H1 (cell line): Measurements from ENCODE around the gene ADCY3. TPM values are rescaled to one million over a fixed set of nuclear protein-coding genes. Genes with fewer than 3 reads are reported as not detected.

Experiments used
- ASH2L ChIP-seq: fragments of 200-600, 300-600 bp; sonication (generic); IDR thresholded peaks from one replicate; pipeline ENCODE4 v1.7.1; 2017; ENCODE audit warnings: low read length
- BCL11A ChIP-seq, 2 experiments: IDR thresholded peaks; one replicate each; pipeline ENCODE4 v1.6.1; 2011; ENCODE audit warnings: low read depth in 2 of 2, low read length in 2 of 2, mild to moderate bottlenecking in 2 of 2
- CBX5 ChIP-seq: fragments of 300-800, 300-1000 bp; sonication (generic); IDR thresholded peaks from 2 replicates; pipeline ENCODE4 v1.7.1; 2016; ENCODE audit warnings: antibody characterized with exemption, low read length, low read depth
- CREB1 ChIP-seq: IDR thresholded peaks from 2 replicates; pipeline ENCODE4 v1.6.1; 2012; ENCODE audit warnings: inconsistent platforms
- CTBP2 ChIP-seq: IDR thresholded peaks from 2 replicates; pipeline ENCODE4 v1.7.0; 2011; ENCODE audit warnings: borderline replicate concordance, mild to moderate bottlenecking, moderate library complexity, mixed read lengths, low read length; ENCODE audit not compliant: insufficient read depth, insufficient read length
- JUND ChIP-seq: IDR thresholded peaks from 2 replicates; pipeline ENCODE4 v1.6.1; 2011; ENCODE audit warnings: mild to moderate bottlenecking, improper control_type of control experiment, low read length
- KDM1A ChIP-seq: fragments of 200-600, 300-600 bp; sonication (generic); IDR thresholded peaks from 2 replicates; pipeline ENCODE4 v1.7.1; 2016; ENCODE audit warnings: mild to moderate bottlenecking, low read length, borderline replicate concordance
- KDM4A ChIP-seq: IDR thresholded peaks from one replicate; pipeline ENCODE4 v1.7.1; 2012; ENCODE audit warnings: low read depth, mild to moderate bottlenecking, moderate library complexity, low read length, inconsistent platforms; ENCODE audit not compliant: severe bottlenecking
- NANOG ChIP-seq: IDR thresholded peaks from 2 replicates; pipeline ENCODE4 v1.6.1; 2011; ENCODE audit warnings: low read length, low read depth, mild to moderate bottlenecking, inconsistent platforms; ENCODE audit not compliant: insufficient read depth, poor library complexity, severe bottlenecking
- POLR2A ChIP-seq, 2 experiments: IDR thresholded peaks; 1 replicate in 1 of 2; 2 replicates in 1 of 2; pipeline ENCODE4 v1.6.1; 2011; ENCODE audit warnings: low read depth in 2 of 2, low read length in 2 of 2, mild to moderate bottlenecking in 2 of 2; ENCODE audit errors: control extremely low read depth in 1 of 2
- RFX5 ChIP-seq: IDR thresholded peaks from 2 replicates; pipeline ENCODE4 v1.6.1; 2011; ENCODE audit warnings: low read depth, low read length, improper control_type of control experiment, borderline replicate concordance
- SAP30 ChIP-seq: fragments of 300-600 bp; sonication (generic); IDR thresholded peaks from 2 replicates; pipeline ENCODE4 v1.7.1; 2012; ENCODE audit warnings: low read length, moderate library complexity, mild to moderate bottlenecking, inconsistent platforms; ENCODE audit not compliant: insufficient read depth, insufficient replicate concordance
- SIN3A ChIP-seq, 2 experiments: IDR thresholded peaks in 1 of 2; conservative IDR thresholded peaks in 1 of 2; 2 replicates each; pipeline ENCODE4 v1.6.1; 2011 to 2012; ENCODE audit warnings: low read length in 2 of 2, improper control_type of control experiment in 1 of 2, low read depth in 1 of 2, mild to moderate bottlenecking in 1 of 2
- SIRT6 ChIP-seq: IDR thresholded peaks from one replicate; pipeline ENCODE4 v1.7.1; 2012; ENCODE audit warnings: low read length, inconsistent platforms
- SRF ChIP-seq: IDR thresholded peaks from 2 replicates; pipeline ENCODE4 v1.6.1; 2011; ENCODE audit warnings: mild to moderate bottlenecking, low read depth, low read length, moderate library complexity
- TAF1 ChIP-seq: IDR thresholded peaks from 2 replicates; pipeline ENCODE4 v1.6.1; 2011; ENCODE audit warnings: mild to moderate bottlenecking, low read depth, low read length
- TAF7 ChIP-seq: optimal IDR thresholded peaks from 2 replicates; pipeline ENCODE3; 2011; ENCODE audit warnings: low read depth, mild to moderate bottlenecking, inconsistent platforms, low read length, moderate library complexity, borderline replicate concordance
- USF2 ChIP-seq: IDR thresholded peaks from 2 replicates; pipeline ENCODE4 v1.6.1; 2011; ENCODE audit warnings: low read length, improper control_type of control experiment
- YY1 ChIP-seq: IDR thresholded peaks from 2 replicates; pipeline ENCODE4 v1.6.1; 2011; ENCODE audit warnings: low read depth, mild to moderate bottlenecking, low read length
- ZNF274 ChIP-seq: IDR thresholded peaks from 2 replicates; pipeline ENCODE4 v1.7.0; 2012; ENCODE audit warnings: low read length, borderline replicate concordance; ENCODE audit errors: extremely low read depth
- polyA plus RNA-seq, 7 experiments: library from polyadenylated mRNA; depleted of rRNA in 3 of 7; stranded (reverse) in 5 of 7; unstranded in 2 of 7; fragments of >200 nt in 5 of 7; fragments of 200-250 nt in 2 of 7; gene quantifications; 1 replicate in 5 of 7; 2 replicates in 1 of 7; 4 replicates in 1 of 7; pipeline versions ENCODE4 v1.2.1 to v1.2.3, GENCODE V29; 2011 to 2013; ENCODE audit warnings: missing spikeins in 2 of 7, mixed read lengths in 2 of 7
- total RNA-seq: library from RNA; stranded (reverse); fragmentation: NEBNext Ultra II Directional; extraction: Animal tissue kit (Norgen Biotek cat#: 25700); gene quantifications from 2 replicates; pipeline ENCODE4 v1.2.1, GENCODE V29; 2021
- TF ChIP-seq, protein P1 (sequence below): IDR thresholded peaks from 2 replicates; pipeline ENCODE4 v1.6.1; 2012; ENCODE audit warnings: inconsistent platforms
- TF ChIP-seq, protein P2 (sequence below): IDR thresholded peaks from 2 replicates; pipeline ENCODE4 v1.6.1; 2012; ENCODE audit warnings: inconsistent platforms

Gene ADCY3
- total and polyA plus RNA-seq, 2 of the 8 experiments (the other 6 are each of a cell fraction or from before 2014, with no cell fraction given) = 45.1 to 52.9 TPM

DNA sequence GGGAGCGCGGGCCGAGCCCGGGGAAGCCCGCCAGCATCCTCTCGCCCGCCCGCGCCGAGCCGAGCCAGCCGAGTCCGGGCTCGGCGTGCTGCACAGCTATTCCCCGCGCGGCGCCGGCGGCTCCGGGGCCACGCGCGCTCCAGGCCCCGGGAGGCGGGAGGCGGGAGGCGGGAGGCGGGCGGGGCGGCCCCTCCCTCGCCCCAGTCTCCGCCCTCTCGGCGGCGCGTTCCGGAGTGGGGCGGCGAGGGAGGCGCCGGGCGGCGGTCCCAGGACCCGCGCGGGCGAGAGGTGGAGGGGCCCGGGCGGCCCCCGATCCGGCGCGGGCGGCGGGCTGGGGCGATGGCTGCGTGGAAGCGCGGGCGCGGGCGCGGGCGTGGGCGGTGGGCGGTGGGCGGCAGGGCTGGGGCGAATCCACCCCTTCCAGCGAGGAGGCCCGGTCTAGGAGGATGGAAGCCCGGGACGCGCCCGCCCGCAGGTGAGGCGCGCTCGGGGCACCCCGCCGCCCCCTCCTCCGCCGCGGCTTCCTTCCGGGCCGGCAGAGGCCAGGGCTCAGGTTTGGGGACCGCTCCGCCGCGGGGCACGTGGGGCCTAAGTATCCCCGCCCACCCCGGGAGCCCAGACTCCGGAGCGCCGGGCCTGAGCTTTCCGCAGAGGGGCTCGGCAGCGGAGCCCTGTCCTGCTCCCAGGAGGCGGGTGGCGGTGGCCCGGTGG lies at the start of gene ADCY3 (continued):
- TF ChIP-seq ZNF274 (no peak), JUND (no peak), YY1 (no peak), SRF (no peak), RFX5 (no peak), SAP30 (no peak), KDM4A (peak; percentile 74), KDM1A (no peak), SIN3A (conservative IDR thresholded peaks at IDR 0.05 in 1 of 2, IDR thresholded peaks at IDR 0.05 in 1 of 2; ENCODE audit: low read depth in 1 of 2, low read length in 2 of 2) (0 out of 4 replicates have a peak, but pooled peaks of 1 of the 2 experiments have one; percentile 55), ASH2L (peak; percentile 56), SIRT6 (no peak), TAF1 (0 out of 2 replicates have a peak, but pooled peaks have one; percentile 17), CTBP2 (no peak), CBX5 (no peak), CREB1 (no peak), BCL11A (IDR thresholded peaks at IDR 0.05; ENCODE audit: low read depth in 2 of 2, low read length in 2 of 2) (no peak), POLR2A (IDR thresholded peaks at IDR 0.05; ENCODE audit: control extremely low read depth in 1 of 2, low read depth in 2 of 2, low read length in 2 of 2) (0 out of 3 replicates have a peak, but pooled peaks of 1 of the 2 experiments have one; percentile 21), NANOG (no peak), TAF7 (no peak), USF2 (peak; percentile 54; the same call in 1 of the 2 replicates)
- TF ChIP-seq, protein P1, sequence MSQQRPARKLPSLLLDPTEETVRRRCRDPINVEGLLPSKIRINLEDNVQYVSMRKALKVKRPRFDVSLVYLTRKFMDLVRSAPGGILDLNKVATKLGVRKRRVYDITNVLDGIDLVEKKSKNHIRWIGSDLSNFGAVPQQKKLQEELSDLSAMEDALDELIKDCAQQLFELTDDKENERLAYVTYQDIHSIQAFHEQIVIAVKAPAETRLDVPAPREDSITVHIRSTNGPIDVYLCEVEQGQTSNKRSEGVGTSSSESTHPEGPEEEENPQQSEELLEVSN = peak; percentile 57
- TF ChIP-seq, protein P2, sequence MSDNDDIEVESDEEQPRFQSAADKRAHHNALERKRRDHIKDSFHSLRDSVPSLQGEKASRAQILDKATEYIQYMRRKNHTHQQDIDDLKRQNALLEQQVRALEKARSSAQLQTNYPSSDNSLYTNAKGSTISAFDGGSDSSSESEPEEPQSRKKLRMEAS = peak; percentile 74
